Measurements from ENCODE around the gene WDR70.
"Not testable (repeated sequence)": the region's sequence is repeated elsewhere in the genome, so short reads cannot be mapped to it uniquely, and the experiment has no call there.

Gene WDR70

GRCh38 chr5:37379100-37379628, at the start of gene WDR70:
Gene WDR70 (plus strand): TSS chr5:37379318. CDS start chr5:37379368, 50 bp downstream.
- Mint-ChIP-seq H3K27ac (peak within 1 kb of the TSS; percentile 85), H3K4me3 (peak within 1 kb of the TSS; percentile 94)
- ATAC-seq (ENCODE audit: low read depth) = peak; percentile 98
- not testable (repeated sequence) for H3K4me1 Mint-ChIP-seq, H3K27me3 Mint-ChIP-seq, H3K36me3 Mint-ChIP-seq, H3K9me3 Mint-ChIP-seq
- DNase-seq (ENCODE audit: low spot score in 2 of 2) = peak; percentile 67 to 74

GRCh38 chr5:37334754-37335153, 44.4 kb upstream of the WDR70 start:
- H3K4me1 Mint-ChIP-seq; H3K27ac Mint-ChIP-seq; H3K4me3 Mint-ChIP-seq; DNase-seq (ENCODE audit: low spot score in 2 of 2); H3K9me3 Mint-ChIP-seq; H3K27me3 Mint-ChIP-seq; ATAC-seq (ENCODE audit: low read depth): not testable (repeated sequence)
- peaks cover 22% of the 10 kb centered on the region for H3K36me3 Mint-ChIP-seq

GRCh38 chr5:37342741-37343140, 36.4 kb upstream of the WDR70 start:
- not testable (repeated sequence) for H3K4me3 Mint-ChIP-seq; H3K9me3 Mint-ChIP-seq; H3K27me3 Mint-ChIP-seq; ATAC-seq (ENCODE audit: low read depth); H3K4me1 Mint-ChIP-seq; H3K27ac Mint-ChIP-seq; DNase-seq (ENCODE audit: low spot score in 2 of 2)
- H3K36me3 Mint-ChIP-seq = peaks cover 27% of the 10 kb centered on the region

GRCh38 chr5:37355161-37355560, 24.0 kb upstream of the WDR70 start:
- H3K4me3 Mint-ChIP-seq = no peak overlapping the region
- no peaks in the 10 kb centered on the region for H3K4me1 Mint-ChIP-seq
- peaks cover 11% of the 10 kb centered on the region for H3K36me3 Mint-ChIP-seq
- H3K27ac Mint-ChIP-seq = no peak overlapping the region
- H3K9me3 Mint-ChIP-seq = no peaks in the 10 kb centered on the region
- H3K27me3 Mint-ChIP-seq = no peaks in the 10 kb centered on the region
- ATAC-seq (ENCODE audit: low read depth) (no peak), DNase-seq (ENCODE audit: low spot score in 2 of 2) (no peak)

GRCh38 chr5:37370550-37370863, 8.6 kb upstream of the WDR70 start:
- Mint-ChIP-seq H3K4me1 (peaks cover 26% of the 10 kb centered on the region), H3K27ac (peak overlapping the region; percentile 99), H3K27me3 (no peaks in the 10 kb centered on the region), H3K9me3 (no peaks in the 10 kb centered on the region), H3K4me3 (peak overlapping the region; percentile 92), H3K36me3 (peaks cover 2% of the 10 kb centered on the region)
- no peak for DNase-seq (ENCODE audit: low spot score in 2 of 2)
- ATAC-seq (ENCODE audit: low read depth) = peak; percentile 36

- Mint-ChIP-seq H3K27me3 (no peaks in the 10 kb centered on the region), H3K9me3 (no peaks in the 10 kb centered on the region), H3K4me1 (peaks cover 23% of the 10 kb centered on the region), H3K4me3 (peak within 1 kb of the TSS; percentile 92), H3K27ac (peak within 1 kb of the TSS; percentile 99), H3K36me3 (no peaks in the 10 kb centered on the region)
- DNase-seq (ENCODE audit: low spot score in 2 of 2) (peak; percentile 74 to 75), ATAC-seq (ENCODE audit: low read depth) (peak; percentile 88)
Measured at GRCh38 chr5:37370864-37371726, 8.0 kb upstream of the WDR70 start, which contains the start of gene NUP155. Gene NUP155 (minus strand): TSS chr5:37371106. CDS start chr5:37370977, 129 bp downstream.

GRCh38 chr5:37375091-37375490, 4.0 kb upstream of the WDR70 start:
- Mint-ChIP-seq H3K36me3 (no peaks in the 10 kb centered on the region), H3K27me3 (no peaks in the 10 kb centered on the region), H3K9me3 (no peaks in the 10 kb centered on the region), H3K4me3 (no peak overlapping the region), H3K4me1 (peaks cover 17% of the 10 kb centered on the region), H3K27ac (no peak overlapping the region)
- ATAC-seq (ENCODE audit: low read depth) (no peak), DNase-seq (ENCODE audit: low spot score in 2 of 2) (no peak)

- DNase-seq (ENCODE audit: low spot score in 2 of 2); H3K4me1 Mint-ChIP-seq; H3K36me3 Mint-ChIP-seq; H3K27me3 Mint-ChIP-seq; H3K9me3 Mint-ChIP-seq; H3K27ac Mint-ChIP-seq; ATAC-seq (ENCODE audit: low read depth): not testable (repeated sequence)
- H3K4me3 Mint-ChIP-seq = peak overlapping the region; percentile 70
Measured at GRCh38 chr5:37378066-37378465, 1.1 kb upstream of the WDR70 start.

- no peaks in the 10 kb centered on the region for H3K27me3 Mint-ChIP-seq
- peaks cover 9% of the 10 kb centered on the region for H3K4me1 Mint-ChIP-seq
- H3K9me3 Mint-ChIP-seq = no peaks in the 10 kb centered on the region
- no peak overlapping the region for H3K4me3 Mint-ChIP-seq
- H3K27ac Mint-ChIP-seq = peak overlapping the region; percentile 28
- ATAC-seq (ENCODE audit: low read depth) (no peak), DNase-seq (ENCODE audit: low spot score in 2 of 2) (no peak)
- H3K36me3 Mint-ChIP-seq = peaks cover 27% of the 10 kb centered on the region
Measured at GRCh38 chr5:37391591-37391990, 12.5 kb downstream of the WDR70 start.

GRCh38 chr5:37396352-37396751, 17.2 kb downstream of the WDR70 start:
- H3K4me1 Mint-ChIP-seq = peaks cover 7% of the 10 kb centered on the region

GRCh38 chr5:37400501-37400900, 21.4 kb downstream of the WDR70 start:
- no peak overlapping the region for H3K27ac Mint-ChIP-seq
- DNase-seq (ENCODE audit: low spot score in 2 of 2) = no peak
- peaks cover 2% of the 10 kb centered on the region for H3K4me1 Mint-ChIP-seq
- H3K27me3 Mint-ChIP-seq = no peaks in the 10 kb centered on the region
- H3K9me3 Mint-ChIP-seq = no peaks in the 10 kb centered on the region
- peaks cover 32% of the 10 kb centered on the region for H3K36me3 Mint-ChIP-seq
- ATAC-seq (ENCODE audit: low read depth) = no peak
- H3K4me3 Mint-ChIP-seq = no peak overlapping the region

More at GRCh38 chr5:37396352-37396751, 17.2 kb downstream of the WDR70 start:
- Mint-ChIP-seq H3K4me3 (no peak overlapping the region), H3K36me3 (peaks cover 30% of the 10 kb centered on the region), H3K27me3 (no peaks in the 10 kb centered on the region), H3K9me3 (no peaks in the 10 kb centered on the region), H3K27ac (peak overlapping the region; percentile 43)
- DNase-seq (ENCODE audit: low spot score in 2 of 2) (no peak), ATAC-seq (ENCODE audit: low read depth) (no peak)

- H3K4me1 Mint-ChIP-seq = no peaks in the 10 kb centered on the region
- H3K27me3 Mint-ChIP-seq = no peaks in the 10 kb centered on the region
- H3K4me3 Mint-ChIP-seq = no peak overlapping the region
- peaks cover 10% of the 10 kb centered on the region for H3K36me3 Mint-ChIP-seq
- ATAC-seq (ENCODE audit: low read depth) = no peak
- no peak overlapping the region for H3K27ac Mint-ChIP-seq
- no peak for DNase-seq (ENCODE audit: low spot score in 2 of 2)
- no peaks in the 10 kb centered on the region for H3K9me3 Mint-ChIP-seq
Measured at GRCh38 chr5:37412515-37412914, 33.4 kb downstream of the WDR70 start.

- peaks cover 20% of the 10 kb centered on the region for H3K36me3 Mint-ChIP-seq
- H3K27me3 Mint-ChIP-seq; H3K4me3 Mint-ChIP-seq; DNase-seq (ENCODE audit: low spot score in 2 of 2); H3K4me1 Mint-ChIP-seq; H3K9me3 Mint-ChIP-seq; ATAC-seq (ENCODE audit: low read depth); H3K27ac Mint-ChIP-seq: not testable (repeated sequence)
Measured at GRCh38 chr5:37415456-37415855, 36.3 kb downstream of the WDR70 start.

- peaks cover 4% of the 10 kb centered on the region for H3K4me1 Mint-ChIP-seq
- H3K36me3 Mint-ChIP-seq = peaks cover 20% of the 10 kb centered on the region
- no peak overlapping the region for H3K4me3 Mint-ChIP-seq
- no peak overlapping the region for H3K27ac Mint-ChIP-seq
- no peaks in the 10 kb centered on the region for H3K27me3 Mint-ChIP-seq
- H3K9me3 Mint-ChIP-seq = no peaks in the 10 kb centered on the region
- no peak for DNase-seq (ENCODE audit: low spot score in 2 of 2)
- ATAC-seq (ENCODE audit: low read depth) = no peak
Measured at GRCh38 chr5:37417347-37417746, 38.2 kb downstream of the WDR70 start.

- DNase-seq (ENCODE audit: low spot score in 2 of 2) (no peak), ATAC-seq (ENCODE audit: low read depth) (no peak)
- Mint-ChIP-seq H3K36me3 (peaks cover 16% of the 10 kb centered on the region), H3K4me3 (no peak overlapping the region), H3K27me3 (no peaks in the 10 kb centered on the region), H3K4me1 (no peaks in the 10 kb centered on the region), H3K27ac (no peak overlapping the region), H3K9me3 (no peaks in the 10 kb centered on the region)
Measured at GRCh38 chr5:37424441-37424840, 45.3 kb downstream of the WDR70 start.

Data from memory B cell (primary cell).